HG02798 (cell line): Measurements from ENCODE around the gene M6PR.

Experiments used
- ATAC-seq: cut with Tn5 transposase; IDR thresholded peaks from one replicate; pipeline ENCODE4 v1.9.1; 2021; ENCODE audit warnings: mild to moderate bottlenecking; ENCODE audit not compliant: unreplicated experiment, poor library complexity

M6PR gene

DNA sequence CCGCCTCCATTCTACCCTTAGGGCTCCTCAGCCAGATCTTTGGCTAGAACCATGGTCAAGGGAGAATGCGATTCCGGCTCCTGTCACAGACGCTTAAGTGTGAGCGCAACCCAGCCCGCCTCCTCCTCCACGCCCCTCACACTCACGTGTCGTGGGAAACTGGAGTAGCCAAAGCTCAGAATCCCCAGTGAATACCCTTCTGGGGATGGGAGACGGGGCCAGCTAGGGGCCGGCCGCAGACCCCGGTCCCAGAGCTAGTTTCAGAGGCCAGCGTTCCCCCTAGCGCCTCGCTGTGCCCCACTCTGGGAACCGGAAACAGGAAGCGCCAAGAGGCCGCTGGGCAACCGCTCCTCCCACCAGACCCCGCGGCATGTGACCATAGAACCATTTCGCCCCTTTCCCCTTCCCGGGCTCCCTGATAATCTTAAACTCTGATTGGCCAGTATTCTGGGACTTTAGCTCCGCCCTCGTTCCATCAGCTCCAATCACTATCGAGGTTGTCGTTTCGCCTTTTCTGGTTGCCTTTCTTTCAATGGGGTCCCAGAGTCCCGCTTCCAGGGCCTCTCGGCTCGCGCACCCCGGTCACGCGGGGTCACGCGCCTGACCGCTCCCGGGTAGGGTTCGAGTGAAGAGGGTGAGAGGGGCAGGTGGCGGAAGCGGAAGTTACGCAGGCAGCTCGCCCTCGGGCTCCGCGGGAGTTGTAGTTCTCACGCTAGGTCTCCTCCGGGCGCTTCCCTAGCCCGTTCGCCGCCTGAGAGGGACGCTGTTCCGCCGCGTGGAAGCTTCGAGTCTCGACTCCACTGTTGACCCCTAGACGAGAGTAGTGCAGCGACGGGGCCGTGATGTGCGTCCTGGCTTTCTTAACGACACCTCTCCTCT is at the start of gene M6PR:
Gene M6PR (minus strand): TSS at position 304 of the 879 bp plus-strand sequence. CDS start 3,241 bp downstream, outside the sequence.
- ATAC-seq, result peak; percentile 87

DNA sequence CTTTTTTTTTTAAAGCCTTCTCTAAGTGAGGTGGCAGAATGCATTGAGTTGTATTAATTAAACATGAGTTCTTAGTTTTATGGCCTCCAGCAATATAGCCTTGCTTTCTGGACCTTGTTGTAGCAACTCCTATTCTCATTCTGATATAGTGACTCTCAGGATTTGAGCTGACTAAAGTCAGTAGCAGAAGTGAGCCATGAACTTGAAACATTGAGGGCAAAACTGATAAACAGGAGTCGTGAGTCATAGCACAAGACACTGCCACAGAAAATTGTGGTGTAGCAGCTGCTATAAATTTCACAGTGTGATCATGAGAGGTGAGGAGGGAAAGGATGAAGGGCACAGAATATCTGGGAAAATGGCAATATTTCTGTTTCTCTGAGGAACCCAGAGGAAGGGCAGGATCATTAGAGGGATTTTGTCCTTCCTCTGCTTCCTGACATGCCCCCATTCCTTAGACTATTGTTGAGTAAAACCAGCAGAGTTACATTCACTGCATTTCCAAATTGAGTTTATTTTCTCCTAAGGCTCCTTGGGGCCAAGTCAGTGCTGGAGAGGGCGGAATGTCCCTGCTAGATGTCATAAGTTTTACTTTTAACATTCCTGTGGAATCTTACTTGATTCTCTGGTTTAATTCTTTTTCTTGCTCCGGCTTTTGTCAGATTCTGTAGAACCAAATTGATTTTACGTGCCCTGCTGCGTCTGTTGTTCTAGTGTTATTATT is 47.4 kb upstream of the M6PR start:
- peak; percentile 95 for ATAC-seq

DNA sequence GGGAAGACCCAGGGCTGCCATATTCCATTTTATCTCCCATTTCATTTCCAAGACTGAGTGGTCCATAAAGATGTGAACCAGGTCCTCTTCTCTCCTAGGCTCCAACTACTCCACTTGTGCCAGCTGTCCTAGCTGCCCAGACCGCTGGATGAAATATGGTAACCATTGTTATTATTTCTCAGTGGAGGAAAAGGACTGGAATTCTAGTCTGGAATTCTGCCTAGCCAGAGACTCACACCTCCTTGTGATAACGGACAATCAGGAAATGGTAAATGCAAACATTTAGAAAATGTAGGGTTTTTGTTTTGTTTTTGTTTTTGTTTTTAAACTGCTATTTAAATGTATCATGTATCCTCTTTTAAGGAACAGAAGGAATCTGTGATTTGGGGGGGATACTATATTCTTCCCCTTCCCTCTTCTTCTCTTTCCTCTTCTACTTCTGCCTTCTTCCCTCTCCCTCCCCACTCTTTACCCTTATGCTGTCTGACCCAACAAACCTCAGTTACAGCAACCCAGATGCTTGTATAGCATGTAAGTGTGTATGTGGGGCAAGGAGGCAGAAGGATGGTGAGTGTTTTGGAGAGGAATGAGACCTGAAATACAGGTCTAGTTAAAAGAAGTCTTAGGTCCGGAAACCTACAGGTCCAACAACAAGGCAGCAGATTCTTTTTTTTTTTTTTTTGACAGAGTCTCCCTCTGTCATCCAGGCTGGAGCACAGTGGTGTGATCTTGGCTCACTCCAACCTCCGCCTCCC is 45.8 kb upstream of the M6PR start:
- ATAC-seq, result no peak

DNA sequence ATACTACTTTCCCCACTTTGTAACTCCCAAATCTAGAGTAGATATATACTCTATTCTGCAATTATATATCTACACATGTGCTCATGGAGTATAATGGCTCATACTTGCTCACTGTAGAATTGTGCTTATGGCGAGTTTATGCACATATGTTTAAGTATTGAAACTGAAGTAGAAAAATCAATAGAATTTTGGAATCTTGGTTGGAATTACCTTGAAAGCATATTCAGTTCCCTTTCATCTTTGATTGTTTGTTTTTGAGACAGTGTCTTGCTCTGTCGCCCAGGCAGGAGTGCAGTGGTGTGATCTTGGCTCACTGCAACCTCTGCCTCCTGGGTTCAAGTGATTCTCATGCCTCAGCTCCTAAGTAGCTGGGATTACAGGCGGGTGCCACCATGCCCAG is 44.4 kb upstream of the M6PR start:
- ATAC-seq, result no peak

DNA sequence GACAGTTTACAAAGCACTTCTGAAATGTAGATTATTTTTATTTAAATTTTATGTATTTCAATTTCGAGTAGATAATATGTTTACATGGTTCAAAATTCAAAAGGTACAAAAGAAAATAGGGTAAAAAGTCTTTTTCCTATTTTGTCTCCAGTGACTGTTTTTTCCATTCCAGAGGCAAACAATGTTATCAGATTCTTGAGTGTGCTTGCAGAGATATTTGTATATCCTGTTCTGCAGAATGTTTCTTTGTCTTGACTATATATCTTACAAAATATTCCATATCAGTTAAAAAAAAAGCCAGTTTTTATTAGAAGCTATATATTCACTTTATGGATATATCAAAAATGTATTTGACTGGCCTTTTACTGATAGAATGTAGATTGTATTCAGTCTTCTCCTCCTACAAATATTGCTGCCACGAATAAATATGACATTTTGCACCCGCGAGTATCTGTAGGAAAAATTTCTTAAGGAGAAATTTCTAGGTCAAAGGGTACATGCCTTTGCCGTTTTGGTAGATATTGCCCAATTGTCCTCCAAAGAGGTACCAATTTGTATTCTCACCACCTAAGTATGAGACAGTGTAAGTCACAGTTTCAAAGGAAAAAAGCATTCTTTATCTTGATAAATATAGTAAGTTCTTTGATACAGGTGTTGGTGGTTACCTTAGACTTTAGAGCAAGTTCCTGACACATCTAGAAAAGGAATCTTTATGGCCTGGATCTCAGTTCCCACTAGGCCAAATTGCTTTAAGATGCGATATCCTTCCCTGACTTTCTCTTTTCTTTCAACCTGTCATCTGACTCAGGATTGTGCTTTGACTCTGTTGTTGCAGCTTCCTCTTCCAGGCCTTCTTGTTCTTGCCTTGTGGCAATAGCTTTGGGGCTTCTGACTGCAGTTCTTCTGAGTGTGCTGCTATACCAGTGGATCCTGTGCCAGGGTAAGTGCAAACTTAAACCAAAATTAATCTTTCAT is 42.2 kb upstream of the M6PR start:
- no peak for ATAC-seq

DNA sequence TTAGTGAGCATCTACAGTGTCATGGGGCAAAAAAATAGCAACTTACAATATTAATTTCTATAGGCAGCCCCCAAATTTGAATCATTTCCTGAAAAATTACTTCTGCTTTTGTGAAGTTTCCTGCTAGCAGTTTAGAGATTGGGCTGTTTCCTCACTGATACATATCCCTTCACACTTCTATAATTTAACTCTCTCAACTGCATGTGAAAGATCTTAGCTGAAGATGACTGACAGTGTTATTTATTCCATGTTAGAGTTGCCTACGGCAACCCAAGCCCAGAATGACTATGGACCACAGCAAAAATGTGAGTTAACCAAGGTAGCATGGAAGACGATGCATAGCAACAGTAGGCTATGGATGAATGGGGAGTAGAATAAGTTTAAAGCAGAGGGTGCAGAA is 40.0 kb upstream of the M6PR start, which contains the start of gene KLRG1:
Gene KLRG1 (plus strand): TSS at position 134 of the 400 bp plus-strand sequence. CDS start 90 bp downstream, at position 224.
- no peak for ATAC-seq

DNA sequence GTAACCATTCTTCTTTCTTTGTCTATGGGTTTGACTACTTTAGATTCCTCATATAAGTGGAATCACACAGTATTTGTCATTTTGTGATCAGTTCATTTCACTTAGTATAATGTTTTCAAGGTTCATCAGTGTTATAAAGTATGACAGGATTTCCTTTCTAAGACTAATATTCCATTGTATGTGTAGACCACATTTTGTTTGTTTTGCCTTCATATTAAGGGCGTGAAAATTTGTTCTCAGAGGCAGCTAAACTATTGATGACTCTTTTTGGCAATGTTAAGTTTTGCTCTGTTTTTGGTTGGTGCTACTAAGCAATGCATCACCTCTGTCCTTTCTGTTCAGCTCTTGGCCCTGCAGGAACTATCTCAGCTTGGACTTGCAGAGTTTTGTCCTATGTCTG is 38.2 kb upstream of the M6PR start:
- no peak for ATAC-seq

DNA sequence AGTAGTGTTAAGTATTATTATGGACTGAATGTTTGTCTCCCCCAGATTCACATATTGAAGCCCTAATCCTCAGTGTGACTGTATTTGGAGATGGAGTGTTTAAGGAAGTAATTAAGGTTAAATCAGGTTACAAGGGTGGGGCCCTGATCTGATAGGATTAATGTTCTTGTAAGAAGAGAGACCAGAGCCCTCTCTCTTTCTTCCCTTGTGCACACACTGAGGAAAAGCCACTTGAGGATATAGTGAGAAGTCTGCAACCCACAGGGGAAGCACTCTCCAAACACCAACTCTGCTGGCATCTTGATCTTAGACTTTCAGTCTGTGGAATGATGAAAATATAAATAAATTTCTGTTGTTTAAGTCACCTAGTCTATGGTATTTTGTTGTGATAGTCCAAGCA is 37.7 kb upstream of the M6PR start:
- ATAC-seq, result no peak

DNA sequence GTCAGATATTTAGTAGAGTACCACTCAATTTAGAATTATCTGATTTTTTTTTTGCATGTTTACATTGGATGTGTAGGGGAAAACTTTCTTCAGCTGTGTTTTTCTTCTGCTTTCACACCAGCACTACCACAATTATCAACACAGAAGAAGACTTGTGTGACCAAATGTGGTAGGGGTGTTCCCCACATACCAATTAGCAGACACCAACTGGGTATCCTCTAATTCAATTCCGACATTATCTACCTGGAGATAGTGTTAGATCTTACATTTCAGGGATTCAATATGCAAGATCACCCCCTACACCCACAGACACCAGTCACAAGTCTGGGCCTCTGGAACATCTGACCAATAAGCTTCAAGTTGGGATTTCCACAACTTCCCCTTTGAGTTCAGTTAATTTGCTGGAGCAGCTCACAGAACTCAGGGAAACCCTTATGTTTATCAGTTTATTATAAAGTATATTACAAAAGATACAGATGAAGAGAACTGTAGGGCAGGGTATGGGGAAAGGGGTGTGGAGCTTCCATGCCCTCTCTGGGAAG is 35.8 kb upstream of the M6PR start:
- no peak for ATAC-seq

DNA sequence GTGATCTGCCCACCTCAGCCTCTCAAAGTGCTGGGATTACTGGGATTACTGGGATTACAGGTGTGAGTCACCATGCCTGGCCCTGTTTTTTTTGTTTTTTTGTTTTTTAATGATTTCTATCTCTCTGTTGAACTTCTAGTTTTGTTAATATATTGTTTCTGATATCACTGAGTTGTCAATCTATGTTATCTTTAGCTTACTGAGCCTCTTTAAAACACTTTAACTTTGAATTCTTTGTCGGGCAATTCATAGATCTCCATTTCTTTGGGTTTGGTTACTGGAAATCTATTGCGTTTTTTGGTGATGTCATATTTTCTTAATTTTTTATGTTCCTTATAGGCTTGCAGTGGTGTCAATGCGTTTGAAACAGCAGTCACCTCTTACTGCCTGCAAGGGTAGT is 30.7 kb upstream of the M6PR start:
- ATAC-seq, result no peak

DNA sequence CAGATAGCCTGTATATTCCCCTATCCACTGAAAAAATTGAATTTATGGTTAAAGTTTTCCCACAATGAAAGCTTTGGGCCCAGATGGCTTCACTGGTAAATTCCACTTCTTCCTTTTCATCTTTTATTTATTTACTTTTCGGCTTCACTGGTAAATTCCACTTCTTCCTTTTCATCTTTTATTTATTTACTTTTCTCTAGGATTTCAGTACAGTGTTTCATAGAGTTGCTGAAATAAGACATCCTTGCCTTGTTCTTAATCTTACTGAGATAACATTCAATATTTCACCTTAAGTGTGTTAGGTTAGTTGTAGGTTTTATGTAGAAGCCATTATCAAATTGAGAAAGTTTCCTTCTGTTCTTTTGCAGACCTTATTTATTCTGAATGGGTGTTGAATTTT is 21.0 kb upstream of the M6PR start:
- no peak for ATAC-seq

DNA sequence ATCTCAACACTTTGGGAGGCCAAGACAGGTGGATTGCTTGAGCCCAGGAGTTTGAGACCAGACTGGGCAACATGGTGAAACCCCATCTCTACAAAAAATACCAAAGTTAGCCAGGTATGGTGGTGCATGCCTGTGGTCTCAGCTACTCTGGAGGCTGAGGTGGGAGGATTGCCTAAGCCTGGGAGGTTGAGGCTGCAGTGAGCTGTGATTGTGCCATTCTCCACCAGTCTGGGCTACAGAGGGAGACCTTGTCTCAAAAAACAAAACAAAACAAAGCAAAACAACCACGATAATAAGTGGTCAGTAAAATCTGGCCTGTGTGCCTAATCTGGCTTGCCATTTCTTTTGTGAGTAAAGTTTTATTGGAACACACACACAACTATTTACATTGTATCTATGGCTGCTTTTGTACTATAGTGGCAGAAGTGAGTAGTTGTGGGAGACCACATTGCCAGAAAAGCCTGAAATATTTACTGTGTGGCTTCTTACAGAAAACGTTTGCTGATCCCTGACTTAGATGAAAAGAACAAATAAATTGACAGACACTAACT is 20.5 kb upstream of the M6PR start:
- no peak for ATAC-seq

DNA sequence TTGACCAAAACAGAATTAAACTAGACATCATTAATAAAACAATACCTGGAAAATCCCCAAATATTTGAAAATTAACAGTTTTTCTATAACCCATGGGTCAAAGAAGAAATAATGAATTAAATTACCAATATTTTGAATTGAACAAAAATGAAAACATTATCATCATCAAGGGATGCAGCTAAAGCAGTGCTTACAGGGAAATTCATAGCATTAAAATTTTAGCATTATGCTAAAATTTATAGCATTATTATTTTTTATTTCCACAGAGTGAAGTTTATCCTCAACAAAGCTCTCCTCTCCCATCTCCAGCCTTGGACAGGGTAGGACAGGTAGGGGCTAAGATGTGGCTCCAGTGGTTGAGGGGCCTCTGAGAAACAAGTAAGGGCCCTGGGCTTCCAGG is 19.3 kb upstream of the M6PR start:
- ATAC-seq, result no peak

DNA sequence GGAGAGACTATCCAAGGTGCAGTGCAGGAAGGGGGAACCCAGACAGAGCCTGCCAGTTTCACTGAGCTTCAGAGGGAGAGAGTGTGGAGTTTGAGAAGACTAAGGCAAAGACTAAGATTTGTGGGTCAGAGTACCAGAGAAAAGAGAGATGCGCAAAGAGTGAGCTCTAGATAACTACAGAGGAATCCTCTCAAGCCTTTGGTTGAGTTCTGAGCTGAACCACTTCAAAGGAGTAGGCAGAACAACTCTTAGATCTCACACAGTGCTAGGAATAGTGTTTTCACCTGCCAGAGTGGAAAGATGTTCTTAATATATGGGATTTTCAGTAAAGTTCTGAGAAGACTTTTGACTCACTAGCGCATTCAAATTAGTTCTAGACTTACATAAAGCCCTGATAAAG is 10.7 kb upstream of the M6PR start:
- no peak for ATAC-seq

DNA sequence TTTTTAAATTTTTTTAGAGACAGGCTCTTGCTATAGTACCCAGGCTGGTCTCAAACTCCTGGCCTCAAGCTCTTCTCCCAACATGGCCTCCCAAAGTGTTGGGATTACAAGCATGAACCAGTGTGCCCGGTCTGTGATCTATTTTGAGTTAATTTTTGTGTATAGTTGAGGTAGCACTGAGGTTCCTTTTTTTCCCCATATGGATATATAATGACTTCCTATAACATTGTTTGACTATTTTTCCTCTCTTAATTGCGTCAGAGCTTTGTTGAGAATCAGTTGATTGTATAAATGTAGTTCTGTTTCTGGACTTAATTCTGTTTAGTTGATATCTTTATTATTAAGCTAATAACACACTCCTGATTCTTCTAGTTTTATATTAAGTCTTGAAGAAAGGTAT is 8.6 kb upstream of the M6PR start:
- ATAC-seq, result no peak

DNA sequence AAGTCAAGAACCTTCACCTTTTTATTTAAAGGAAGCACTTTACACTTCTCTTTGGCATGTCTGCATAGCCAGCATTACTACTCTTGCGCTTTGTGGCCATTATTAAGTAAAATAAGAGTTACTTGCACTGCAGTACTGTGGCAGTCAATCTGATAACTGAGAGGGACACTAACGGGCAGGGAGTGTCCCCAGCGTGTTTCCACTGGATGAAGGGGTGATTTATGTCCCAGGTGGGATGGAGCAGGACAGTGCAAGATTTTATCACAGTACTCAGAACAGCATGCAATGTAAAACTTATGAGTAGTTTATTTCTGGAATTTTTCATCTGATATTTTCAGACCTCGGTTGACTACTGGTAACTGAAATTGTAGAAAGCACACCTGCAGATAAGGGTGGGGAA is 8.1 kb upstream of the M6PR start:
- ATAC-seq, result no peak

DNA sequence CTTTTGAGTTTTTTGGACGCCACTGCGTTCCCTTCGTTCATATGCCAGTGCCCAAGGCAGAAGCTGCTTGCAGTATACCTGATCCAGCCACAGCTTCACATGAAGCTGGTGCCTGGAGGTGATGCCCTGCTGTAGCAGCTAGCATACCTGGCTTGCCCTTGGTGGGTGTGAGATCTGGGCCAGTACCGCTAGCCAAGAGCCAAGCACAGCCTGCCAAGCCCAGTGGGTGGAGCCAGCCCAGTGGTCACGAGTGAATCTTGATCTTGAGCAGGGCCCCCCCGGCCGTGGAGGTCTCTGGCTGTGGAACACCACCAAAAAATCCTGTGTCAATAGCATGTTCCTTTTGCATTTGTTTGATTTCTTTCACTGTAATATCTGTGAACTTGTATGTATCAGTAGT is 7.3 kb upstream of the M6PR start:
- ATAC-seq, result no peak

DNA sequence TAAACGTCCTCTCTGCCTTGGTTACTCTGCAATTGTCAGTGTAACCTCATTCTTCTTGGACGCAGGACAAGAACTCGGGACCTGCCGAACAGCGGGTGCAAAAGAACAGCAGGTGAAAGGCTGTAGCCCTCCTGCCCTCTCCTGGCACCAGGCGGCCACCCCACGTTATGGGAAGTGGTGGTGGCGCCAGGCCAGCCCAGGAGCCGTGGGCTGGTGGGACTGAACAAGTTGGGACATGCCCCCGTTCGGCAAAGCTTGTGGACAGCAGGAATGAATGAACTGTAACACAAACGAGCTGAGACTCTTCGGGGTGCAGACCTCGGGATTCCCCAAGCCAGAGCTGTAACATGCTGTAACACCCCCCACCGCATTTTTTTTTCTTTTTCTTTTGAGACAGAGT is 6.6 kb upstream of the M6PR start:
- ATAC-seq, result no peak

DNA sequence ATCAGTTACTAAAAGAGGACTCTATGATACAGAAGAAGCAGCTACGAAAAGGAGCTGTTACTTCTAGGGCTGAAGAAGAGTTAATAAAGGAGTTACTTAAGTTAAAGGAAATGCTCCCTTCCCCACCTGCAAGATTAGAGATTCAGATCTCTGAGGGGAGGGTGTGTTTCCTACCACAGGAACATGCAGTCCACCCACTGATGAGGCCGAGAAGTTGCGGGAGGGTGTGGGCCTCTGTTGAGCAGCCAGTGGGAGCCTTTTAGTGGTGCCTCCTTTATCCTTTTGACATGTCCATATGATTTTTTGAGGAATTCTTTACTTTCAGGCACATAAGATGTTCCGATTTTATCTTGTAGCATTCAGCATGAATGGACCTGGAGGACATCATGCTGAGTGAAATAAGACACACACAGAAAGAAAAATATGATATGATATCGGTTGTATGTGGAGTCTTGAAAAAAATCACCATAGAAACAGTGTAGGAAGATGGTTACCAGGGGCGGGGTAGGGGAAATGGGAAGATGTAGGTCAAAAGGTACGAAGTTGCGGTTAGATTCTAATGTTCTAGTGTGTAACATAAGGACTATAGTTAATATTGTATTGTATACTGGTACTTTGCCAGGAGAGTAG is 4.4 kb upstream of the M6PR start:
- no peak for ATAC-seq
